Uterus (tissue), 4 donors: ENCODE results near the gene ALDH3B1. TPM values are rescaled to one million over a fixed set of nuclear protein-coding genes. Genes with fewer than 3 reads are reported as not detected.
A peak's percentile ranks its signal among the peaks of the same experiment; 100 is the strongest.

Experiments used
- DNase-seq, 2 donors: peaks; one replicate each; pipeline ENCODE4 v3.0.0-alpha.2; 2019 to 2020
- H3K27ac ChIP-seq, 2 donors: fragments of 200-600 bp; sonication (generic); 1 replicate in 1 of 2; 2 replicates in 1 of 2; pipeline ENCODE4 v1.5.1; 2016 to 2018
- H3K27me3 ChIP-seq, 2 donors: fragments of 200-600 bp; sonication (generic); one replicate each; pipeline ENCODE4 v1.5.1; 2018 to 2019; ENCODE audit warnings: control low read depth in 1 of 2
- H3K36me3 ChIP-seq, 2 donors: fragments of 200-600 bp; sonication (generic); one replicate each; pipeline ENCODE4 v1.5.1; 2019; ENCODE audit warnings: control low read depth in 1 of 2
- H3K4me1 ChIP-seq, 2 donors: fragments of 200-600 bp; sonication (generic); one replicate each; pipeline ENCODE4 v1.5.1; 2018 to 2019; ENCODE audit warnings: control low read depth in 1 of 2
- H3K4me3 ChIP-seq, 2 donors: fragments of 200-600 bp; sonication (generic); 1 replicate in 1 of 2; 2 replicates in 1 of 2; pipeline ENCODE4 v1.5.1; 2018 to 2019; ENCODE audit warnings: mild to moderate bottlenecking in 1 of 2
- H3K9me3 ChIP-seq, 2 donors: fragments of 200-600 bp; sonication (generic); one replicate each; pipeline ENCODE4 v1.5.1; 2019; ENCODE audit warnings: control low read depth in 1 of 2
- POLR2A ChIP-seq, 2 donors: fragments of 450-650 bp; IDR thresholded peaks; one replicate each; pipeline ENCODE4 v1.6.1; 2016; ENCODE audit warnings: antibody characterized with exemption in 2 of 2, mild to moderate bottlenecking in 1 of 2, moderate library complexity in 1 of 2
- intact Hi-C: fragments of 100-400 bp; cut with DNase I; formaldehyde crosslinking; loops from one replicate; pipeline ENCODE4 v1.15.1; 2023; ENCODE audit warnings: low total_unique reads
- total RNA-seq, 4 donors: library from RNA; depleted of rRNA in 3 of 4; stranded (reverse); fragments of >200 nt in 3 of 4; gene quantifications; one replicate each; pipeline versions ENCODE4 v1.1.0 to v1.2.4, GENCODE V29; 2014 to 2023
- TF ChIP-seq, protein P1 (sequence below), 4 experiments: fragments of 200-600 bp in 2 of 4; fragments of 450-650 bp in 2 of 4; sonication (generic) in 2 of 4; IDR thresholded peaks; one replicate each; pipeline ENCODE4 v1.5.1; 2016 to 2019; ENCODE audit warnings: antibody characterized with exemption in 4 of 4, mild to moderate bottlenecking in 2 of 4, moderate library complexity in 1 of 4
- donor health status: DM: yes; HTN: yes; CAD: no.

The ALDH3B1 gene
- total RNA-seq, 4 donors from 2014 or later, result 2.3 to 5.7 (median 4.0) TPM

DNA sequence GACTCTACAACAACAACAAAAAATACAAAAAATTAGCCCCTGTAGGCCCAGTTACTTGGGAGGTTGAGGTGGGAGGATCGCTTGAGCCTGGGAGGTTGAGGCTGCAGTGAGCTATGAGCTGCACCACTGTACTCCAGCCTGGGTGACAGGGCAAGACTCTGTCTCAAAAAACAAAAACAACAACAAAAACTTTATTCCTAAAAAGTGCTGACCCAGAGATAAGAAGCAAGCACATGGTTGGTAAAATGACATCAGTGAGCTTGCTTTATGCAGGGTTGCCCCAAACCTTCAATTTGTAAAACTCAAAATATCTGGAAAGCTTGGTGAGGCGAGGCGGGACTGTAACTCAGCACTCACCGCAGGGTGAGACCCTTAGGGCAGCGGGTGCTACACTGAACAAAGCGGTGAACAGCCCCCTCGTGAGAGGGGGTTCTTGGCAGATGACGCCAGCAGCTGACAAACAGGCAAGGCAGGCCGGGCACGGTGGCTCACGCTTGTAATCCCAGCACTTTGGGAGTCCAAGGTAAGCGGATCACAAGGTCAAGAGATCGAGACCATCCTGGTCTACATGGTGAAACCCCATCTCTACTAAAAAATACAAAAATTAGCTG lies 25.2 kb downstream of the ALDH3B1 start:
- Histone ChIP-seq H3K36me3 (no peaks in the 10 kb centered on the region), H3K27ac (no peak overlapping the region), H3K9me3 (no peaks in the 10 kb centered on the region), H3K27me3 (no peaks in the 10 kb centered on the region), H3K4me3 (no peak overlapping the region), H3K4me1 (peaks cover 13 to 18% of the 10 kb centered on the region in 2 donors)
- intact Hi-C loops, result no loop called here
- DNase-seq, result no peak
- TF ChIP-seq, protein P1, sequence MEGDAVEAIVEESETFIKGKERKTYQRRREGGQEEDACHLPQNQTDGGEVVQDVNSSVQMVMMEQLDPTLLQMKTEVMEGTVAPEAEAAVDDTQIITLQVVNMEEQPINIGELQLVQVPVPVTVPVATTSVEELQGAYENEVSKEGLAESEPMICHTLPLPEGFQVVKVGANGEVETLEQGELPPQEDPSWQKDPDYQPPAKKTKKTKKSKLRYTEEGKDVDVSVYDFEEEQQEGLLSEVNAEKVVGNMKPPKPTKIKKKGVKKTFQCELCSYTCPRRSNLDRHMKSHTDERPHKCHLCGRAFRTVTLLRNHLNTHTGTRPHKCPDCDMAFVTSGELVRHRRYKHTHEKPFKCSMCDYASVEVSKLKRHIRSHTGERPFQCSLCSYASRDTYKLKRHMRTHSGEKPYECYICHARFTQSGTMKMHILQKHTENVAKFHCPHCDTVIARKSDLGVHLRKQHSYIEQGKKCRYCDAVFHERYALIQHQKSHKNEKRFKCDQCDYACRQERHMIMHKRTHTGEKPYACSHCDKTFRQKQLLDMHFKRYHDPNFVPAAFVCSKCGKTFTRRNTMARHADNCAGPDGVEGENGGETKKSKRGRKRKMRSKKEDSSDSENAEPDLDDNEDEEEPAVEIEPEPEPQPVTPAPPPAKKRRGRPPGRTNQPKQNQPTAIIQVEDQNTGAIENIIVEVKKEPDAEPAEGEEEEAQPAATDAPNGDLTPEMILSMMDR (IDR thresholded peaks at IDR 0.05), result no peak
- no peak for TF ChIP-seq POLR2A (IDR thresholded peaks at IDR 0.05)

DNA sequence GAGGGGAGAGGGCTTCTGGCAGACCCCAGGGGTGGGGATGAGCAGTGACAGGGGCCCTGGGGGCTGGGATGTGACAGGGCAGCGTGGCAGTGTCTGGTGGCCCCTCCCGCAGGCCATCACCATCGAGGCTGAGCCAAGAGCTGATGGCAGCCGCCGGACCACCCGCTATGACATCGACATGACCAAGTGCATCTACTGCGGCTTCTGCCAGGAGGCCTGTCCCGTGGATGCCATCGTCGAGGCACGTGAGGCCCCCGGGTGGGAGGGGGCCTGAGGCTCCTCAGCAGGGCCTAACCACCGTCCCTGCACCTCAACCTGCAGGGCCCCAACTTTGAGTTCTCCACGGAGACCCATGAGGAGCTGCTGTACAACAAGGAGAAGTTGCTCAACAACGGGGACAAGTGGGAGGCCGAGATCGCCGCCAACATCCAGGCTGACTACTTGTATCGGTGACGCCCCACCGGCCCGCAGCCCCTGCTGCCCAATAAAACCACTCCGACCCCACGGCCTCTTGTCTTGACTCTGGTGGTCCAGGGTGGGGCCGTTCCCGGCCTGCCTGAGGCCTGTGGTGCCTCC lies 26.1 kb downstream of the ALDH3B1 start:
- peaks cover 13 to 16% of the 10 kb centered on the region in 2 donors for H3K4me1 ChIP-seq
- no peak for TF ChIP-seq POLR2A (IDR thresholded peaks at IDR 0.05)
- TF ChIP-seq, protein P1 (IDR thresholded peaks at IDR 0.05), result no peak
- no peak overlapping the region for H3K4me3 ChIP-seq
- intact Hi-C loops, result no loop called here
- DNase-seq, result no peak
- no peaks in the 10 kb centered on the region for H3K27me3 ChIP-seq
- H3K36me3 ChIP-seq, result no peaks in the 10 kb centered on the region
- H3K27ac ChIP-seq, result peak overlapping the region; percentile 5 to 39
- no peaks in the 10 kb centered on the region for H3K9me3 ChIP-seq

DNA sequence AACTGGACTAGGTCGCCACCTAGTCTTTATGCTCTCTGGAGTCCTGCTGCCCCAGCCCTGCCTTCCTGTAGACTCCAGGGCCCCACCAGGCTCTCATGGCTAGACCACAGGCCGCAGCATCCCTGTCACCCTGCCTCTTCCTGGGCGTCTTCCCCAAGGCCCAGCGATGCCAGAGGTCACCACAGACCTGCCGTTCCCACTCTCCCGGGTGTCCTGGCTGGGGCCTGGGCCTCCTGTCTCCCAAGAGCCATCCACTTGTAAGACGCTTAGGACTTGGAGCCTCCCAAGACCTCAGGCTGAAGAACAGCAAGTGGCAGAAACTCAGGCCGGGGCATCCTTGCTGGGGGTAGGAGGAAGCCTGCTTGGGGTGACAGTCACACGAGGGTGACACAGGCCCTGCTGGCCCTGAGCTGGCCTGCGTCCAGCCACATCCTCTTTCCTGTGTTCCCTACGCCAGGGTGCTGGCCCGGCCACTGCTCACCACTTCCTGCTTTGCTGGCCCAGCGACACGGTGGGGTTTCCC lies 26.7 kb downstream of the ALDH3B1 start:
- Histone ChIP-seq H3K9me3 (no peaks in the 10 kb centered on the region), H3K36me3 (no peaks in the 10 kb centered on the region), H3K4me3 (no peak overlapping the region), H3K27ac (peak overlapping the region; percentile 5 to 39), H3K4me1 (peaks cover 7 to 11% of the 10 kb centered on the region in 2 donors), H3K27me3 (no peaks in the 10 kb centered on the region)
- DNase-seq, result no peak
- TF ChIP-seq POLR2A (IDR thresholded peaks at IDR 0.05), result no peak
- TF ChIP-seq, protein P1 (IDR thresholded peaks at IDR 0.05), result no peak
- intact Hi-C loops, result no loop called here

DNA sequence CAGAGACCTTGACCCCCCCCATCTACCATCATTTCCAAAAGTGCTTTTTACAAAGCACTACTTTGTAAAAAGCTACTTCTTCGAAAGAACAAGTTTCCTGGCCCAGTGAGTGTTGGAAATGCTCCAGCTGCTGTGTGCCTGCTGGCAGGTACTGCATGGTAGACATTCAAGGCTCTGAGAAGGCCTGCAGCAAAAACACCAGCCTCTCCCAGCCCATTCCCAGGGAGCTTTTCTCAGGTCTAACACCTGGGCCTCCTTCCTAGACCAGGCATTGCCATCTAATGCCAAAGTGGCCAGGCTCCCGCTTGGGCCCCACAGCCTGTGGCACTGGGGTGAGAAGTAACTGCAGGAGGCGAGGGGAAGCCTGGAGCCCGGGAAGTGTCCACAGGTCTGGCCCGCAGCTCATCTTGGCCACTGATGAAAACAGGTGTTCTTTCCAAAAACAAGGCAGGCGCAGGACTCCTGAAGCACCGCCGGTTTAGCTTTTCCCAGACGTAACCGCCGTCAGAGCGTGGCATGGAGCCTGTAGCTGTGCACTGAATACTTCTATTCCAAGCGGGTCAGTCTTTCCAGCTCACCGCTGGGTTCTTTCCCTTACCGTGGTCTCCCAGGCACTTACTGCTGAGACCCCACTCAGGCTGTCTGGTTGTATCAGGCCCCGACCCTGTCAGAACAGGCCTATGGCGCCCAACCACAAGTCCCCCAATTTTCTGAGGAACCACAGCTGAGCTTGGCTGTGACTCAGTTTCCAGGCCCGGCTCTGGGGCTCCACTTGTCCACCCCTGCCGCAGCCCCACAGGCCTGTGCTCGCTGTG lies 27.5 kb downstream of the ALDH3B1 start:
- no peak for DNase-seq
- intact Hi-C loops, result no loop called here
- no peaks in the 10 kb centered on the region for H3K27me3 ChIP-seq

More for the DNA sequence above, 27.5 kb downstream of the ALDH3B1 start:
- no peaks in the 10 kb centered on the region for H3K36me3 ChIP-seq
- peak overlapping the region; percentile 87 to 91 for H3K27ac ChIP-seq
- TF ChIP-seq, protein P1 (IDR thresholded peaks at IDR 0.05), result no peak
- TF ChIP-seq POLR2A (IDR thresholded peaks at IDR 0.05), result no peak
- H3K9me3 ChIP-seq, result no peaks in the 10 kb centered on the region
- H3K4me3 ChIP-seq, result no peak overlapping the region
- peaks cover 5 to 9% of the 10 kb centered on the region in 2 donors for H3K4me1 ChIP-seq
